T-helper 1 cell (primary cell): Measurements from ENCODE around the gene SLC25A23.
A peak's percentile ranks its signal among the peaks of the same experiment; 100 is the strongest.
"Not testable (repeated sequence)": the region's sequence is repeated elsewhere in the genome, so short reads cannot be mapped to it uniquely, and the experiment has no call there.

Experiments
- DNase-seq, 5 donors: peaks; one replicate each; pipeline ENCODE4 v3.0.0-alpha.2; 2012 to 2020

SLC25A23 gene

DNA sequence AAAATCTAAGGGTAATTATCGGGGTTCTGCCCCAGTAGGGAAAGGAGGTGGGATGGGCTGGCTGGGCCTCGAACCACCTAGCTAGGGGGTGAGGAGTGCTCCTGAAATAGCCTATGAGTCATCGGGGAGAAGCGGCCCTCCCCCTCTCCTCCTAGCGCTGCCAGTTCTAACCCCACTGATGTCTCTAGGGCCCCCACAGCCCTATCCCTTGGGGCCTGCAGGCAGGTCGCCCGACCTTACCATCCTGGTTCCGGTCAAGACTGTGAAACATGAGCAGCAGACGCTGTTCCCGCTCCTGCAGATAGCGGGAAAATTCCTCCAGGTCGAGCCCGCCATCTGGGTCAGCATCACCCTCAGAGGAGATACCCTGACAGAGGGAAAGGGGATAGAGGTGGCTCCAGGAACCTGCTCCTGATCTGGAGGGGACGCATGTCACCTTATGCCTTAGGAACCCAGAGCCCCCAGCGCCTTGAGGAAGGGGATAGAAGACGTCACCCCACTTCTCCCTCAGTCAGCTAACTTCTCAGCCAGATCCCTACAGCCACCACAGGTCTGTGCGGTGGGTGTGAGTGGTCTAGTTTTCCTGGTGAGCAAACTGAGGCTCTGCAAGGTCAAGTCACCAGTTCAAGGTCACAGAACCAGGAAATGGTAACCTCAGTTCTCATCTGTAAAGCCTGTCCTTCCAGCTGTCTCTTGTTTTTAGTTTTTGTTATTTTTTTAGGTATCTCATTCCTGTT is 1.5 kb downstream of the SLC25A23 start:
- no peak for DNase-seq

GRCh38 chr19:6455924-6456323 is 3.7 kb downstream of the SLC25A23 start:
- DNase-seq: no peak

DNA sequence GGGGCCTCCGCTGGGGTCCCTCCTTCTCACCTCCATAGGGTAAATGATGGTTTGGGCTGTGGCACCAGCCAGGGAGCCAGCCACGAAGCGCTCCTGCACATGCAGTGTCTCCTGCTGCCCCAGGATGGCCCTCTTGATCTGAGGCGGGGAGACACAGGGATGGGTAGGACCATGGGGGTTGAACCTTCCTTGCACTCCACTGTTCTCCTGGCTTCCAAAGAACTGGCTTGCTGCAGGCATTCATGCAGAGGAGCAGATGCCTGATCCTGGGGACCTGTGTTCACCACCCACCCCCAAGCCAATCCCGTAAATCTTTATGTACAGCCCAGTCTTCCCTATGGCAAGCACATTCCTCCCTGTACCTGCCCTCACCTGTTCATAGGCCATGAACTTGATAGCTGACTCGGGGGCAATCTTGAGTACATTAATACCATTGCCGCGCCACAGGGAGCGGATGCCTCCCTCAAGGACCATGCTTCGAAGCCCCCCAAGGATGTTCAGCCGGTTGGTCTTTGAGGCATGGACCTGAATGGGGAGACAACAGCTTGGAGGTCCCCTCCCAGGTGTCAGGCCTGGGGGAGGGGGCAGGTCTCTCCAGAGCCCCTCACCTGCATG is 5.5 kb downstream of the SLC25A23 start:
- DNase-seq: no peak

- DNase-seq: no peak
Measured at GRCh38 chr19:6452899-6453298, 6.7 kb downstream of the SLC25A23 start.

- DNase-seq: no peak
Measured at GRCh38 chr19:6452223-6452614, 7.4 kb downstream of the SLC25A23 start.

DNA sequence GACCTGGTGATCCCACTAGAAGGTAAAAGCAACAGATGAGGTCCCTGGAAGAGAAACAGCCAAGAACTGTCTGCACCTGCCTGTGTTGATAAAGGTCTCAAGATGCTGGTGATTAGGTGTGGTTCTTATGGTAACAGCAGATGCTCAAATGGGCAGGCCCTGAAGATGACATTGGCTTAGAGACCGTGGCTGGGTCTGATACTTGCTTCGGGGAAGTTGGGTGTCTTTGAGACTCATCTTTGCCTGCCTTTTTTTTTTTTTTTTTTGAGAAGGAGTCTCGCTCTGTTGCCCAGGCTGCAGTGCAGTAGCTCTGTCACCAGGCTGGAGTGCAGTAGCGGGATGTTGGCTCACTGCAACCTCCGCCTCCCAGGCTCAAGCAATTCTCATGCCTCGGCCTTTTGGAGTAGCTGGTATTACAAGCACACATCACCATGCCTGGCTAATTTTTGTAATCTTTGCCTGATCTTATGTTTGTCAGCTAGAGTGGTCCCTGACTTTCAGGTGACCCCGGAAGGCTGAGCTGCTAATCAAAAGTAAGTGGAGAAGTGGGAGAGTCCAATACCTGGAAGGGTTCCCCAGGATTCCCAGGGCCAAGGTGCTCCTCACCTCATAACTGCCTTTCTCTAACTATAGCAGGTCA is 7.9 kb downstream of the SLC25A23 start:
- DNase-seq: no peak

- DNase-seq: no peak
Measured at GRCh38 chr19:6450166-6450565, 9.4 kb downstream of the SLC25A23 start.

DNA sequence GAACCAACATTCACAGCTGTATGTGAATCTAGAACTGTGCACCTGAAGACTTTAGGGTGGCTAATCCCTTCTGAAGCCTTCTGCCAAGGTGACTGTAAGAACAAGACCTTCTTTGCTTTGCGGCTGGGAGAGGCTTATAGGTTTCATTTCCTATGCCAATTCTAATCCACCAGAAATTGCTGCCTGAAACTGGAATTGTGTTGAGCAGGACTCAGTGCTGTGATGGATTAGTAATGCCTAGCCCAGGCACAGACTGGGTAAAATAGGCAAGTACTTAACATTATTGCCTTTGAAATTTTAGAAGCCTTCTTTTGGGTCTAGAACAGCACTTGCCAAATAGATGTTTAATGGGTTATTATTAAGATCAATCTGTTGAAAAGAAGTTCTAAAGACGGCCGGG is 11.5 kb downstream of the SLC25A23 start:
- no peak for DNase-seq

GRCh38 chr19:6446452-6446851 is 13.1 kb downstream of the SLC25A23 start:
- no peak for DNase-seq

DNA sequence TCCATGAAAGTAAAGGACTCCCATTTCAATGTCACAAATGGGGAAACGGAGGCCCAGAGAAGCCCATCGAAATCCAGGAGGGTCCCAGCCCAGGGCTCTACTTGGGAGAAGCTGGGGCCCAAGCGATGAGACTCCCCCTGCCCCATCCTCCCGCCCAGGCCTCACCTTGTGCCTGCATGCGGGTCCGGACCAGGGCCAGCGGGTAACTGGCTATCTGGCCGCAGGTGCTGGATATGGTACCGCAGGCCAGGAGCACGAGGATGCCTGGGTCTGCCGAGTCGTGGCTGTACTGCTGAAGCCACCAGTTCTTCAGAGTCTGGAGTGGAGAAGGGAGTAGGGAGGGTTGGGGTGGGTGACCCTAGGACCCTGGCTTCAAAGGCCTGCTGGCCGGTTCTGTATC is 15.6 kb downstream of the SLC25A23 start:
- no peak for DNase-seq

DNA sequence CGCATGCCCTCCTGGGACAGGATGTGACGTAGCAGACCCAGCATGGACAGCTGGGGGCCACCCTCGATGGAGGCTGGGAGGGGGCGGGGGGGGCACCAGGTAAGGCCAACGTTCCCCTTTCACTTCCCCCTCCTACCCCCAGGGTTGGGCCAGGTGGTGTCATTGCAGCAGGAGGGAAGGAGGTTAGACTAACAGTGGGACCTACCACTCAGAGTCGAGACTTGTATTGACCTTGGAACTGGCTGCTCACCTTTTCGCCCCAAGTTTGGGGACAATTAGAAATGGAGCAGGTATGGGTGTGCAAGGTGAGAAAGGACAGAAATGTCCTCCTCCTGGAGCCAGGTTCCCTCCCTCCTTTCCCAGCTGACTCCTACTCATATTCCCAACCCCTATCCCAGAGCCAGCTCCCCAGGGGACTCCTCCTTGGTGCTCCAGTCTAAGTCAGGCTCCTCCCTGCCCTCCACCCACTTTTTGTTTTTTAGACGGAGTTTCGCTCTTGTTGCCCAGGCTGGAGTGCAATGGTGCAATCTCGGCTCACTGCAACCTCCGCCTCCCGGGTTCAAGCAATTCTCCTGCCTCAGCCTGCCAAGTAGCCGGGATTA is 17.4 kb downstream of the SLC25A23 start:
- no peak for DNase-seq

GRCh38 chr19:6440905-6441304 is 18.7 kb downstream of the SLC25A23 start:
- DNase-seq: no peak

- no peak for DNase-seq
Measured at GRCh38 chr19:6439743-6440142, 19.8 kb downstream of the SLC25A23 start.

DNA sequence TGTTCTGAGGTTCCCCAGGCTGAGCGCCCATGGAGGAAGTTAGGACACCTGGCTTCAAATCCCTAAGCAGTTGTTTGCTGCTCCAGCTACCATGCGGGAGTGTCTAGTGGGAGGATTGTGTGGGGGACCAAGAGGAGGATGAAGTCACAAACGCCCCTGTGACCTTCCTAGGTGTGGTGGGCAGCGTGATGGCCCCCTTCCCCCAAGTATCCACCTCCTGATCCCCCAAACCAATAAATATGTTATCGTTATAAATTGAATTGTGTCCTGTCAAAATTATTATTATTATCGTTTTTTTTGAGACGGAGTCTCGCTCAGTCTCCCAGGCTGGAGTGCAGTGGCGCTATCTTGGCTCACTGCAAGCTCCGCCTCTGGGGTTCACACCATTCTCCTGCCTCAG is 25.9 kb downstream of the SLC25A23 start, which contains the start of gene SLC25A41:
SLC25A41 (minus strand) TSS at position 101 of the 400 bp plus-strand sequence; CDS start at position 31, 70 bp downstream.
- DNase-seq: no peak

- no peak for DNase-seq
Measured at GRCh38 chr19:6433165-6433564, 26.4 kb downstream of the SLC25A23 start.

GRCh38 chr19:6431891-6432290 is 27.7 kb downstream of the SLC25A23 start:
- DNase-seq: no peak

DNA sequence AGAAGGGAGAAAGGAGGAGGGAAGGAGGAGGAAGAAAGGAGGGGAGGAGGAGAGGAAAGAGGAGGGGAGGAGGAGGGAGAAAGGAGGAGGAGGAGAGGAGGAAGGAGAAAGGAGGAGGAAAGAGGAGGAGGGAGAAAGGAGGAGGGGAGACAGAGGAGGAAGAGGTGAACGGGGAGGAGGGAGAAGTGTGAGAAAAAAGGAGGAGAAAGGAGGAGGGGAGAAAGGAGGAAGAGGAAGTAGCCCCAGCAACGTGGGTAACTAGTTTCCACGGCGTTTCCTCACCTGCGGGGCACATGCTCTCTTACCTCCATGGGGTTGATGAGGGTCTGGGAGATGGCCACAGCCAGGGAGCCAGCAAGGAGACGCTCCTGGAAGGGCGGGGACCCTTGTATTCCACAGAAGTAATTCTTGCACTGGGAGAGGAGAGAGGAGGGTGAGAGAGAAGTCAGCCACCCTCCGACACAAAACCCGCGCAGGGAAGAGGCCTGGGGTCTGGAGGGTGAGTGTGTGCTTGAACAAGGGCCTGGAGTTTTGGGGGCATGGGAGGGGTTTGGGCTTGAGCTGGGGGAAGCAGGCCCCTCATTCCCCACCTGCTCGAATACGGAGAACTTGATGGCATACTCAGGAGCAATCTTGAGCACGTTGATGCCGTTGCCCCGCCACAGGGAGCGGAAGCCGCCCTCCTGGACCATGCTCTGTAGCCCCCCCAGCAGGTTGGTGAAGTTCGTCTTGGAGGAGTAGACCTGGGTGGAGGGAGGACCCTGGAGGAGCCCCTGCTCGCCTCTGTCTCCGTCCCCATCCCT is 30.0 kb downstream of the SLC25A23 start:
- no peak for DNase-seq

DNA sequence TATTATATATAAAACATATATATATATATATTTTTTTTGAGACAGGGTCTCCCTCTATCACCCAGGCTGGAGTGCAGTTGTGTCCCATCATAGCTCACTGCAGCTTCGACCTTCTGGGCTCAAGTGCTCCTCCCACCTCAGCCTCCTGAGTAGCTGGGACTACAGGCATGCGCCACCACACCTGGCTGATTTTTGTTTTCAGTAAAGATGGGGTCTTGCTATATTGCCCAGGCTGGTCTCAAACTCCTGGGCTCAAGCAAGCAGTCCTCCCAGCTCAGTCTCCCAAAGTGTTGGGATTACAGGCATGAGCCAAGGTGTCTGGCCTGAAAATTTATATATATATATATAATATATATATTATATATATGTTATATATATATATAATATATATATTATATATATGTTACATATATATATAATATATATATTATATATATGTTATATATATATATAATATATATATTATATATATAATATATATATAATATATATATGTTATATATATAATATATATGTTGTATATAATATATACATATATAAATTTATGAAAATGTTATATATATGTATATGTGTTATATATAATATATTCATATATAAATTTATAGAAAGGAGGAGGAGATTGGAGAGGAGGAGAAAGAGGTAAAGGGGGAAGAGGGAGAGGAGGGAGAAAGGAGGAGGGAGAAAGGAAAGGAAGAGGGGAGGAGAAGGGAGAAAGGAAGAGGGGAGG is 30.7 kb downstream of the SLC25A23 start:
- DNase-seq: not testable (repeated sequence)

GRCh38 chr19:6427131-6427530 is 32.5 kb downstream of the SLC25A23 start:
- DNase-seq: no peak

DNA sequence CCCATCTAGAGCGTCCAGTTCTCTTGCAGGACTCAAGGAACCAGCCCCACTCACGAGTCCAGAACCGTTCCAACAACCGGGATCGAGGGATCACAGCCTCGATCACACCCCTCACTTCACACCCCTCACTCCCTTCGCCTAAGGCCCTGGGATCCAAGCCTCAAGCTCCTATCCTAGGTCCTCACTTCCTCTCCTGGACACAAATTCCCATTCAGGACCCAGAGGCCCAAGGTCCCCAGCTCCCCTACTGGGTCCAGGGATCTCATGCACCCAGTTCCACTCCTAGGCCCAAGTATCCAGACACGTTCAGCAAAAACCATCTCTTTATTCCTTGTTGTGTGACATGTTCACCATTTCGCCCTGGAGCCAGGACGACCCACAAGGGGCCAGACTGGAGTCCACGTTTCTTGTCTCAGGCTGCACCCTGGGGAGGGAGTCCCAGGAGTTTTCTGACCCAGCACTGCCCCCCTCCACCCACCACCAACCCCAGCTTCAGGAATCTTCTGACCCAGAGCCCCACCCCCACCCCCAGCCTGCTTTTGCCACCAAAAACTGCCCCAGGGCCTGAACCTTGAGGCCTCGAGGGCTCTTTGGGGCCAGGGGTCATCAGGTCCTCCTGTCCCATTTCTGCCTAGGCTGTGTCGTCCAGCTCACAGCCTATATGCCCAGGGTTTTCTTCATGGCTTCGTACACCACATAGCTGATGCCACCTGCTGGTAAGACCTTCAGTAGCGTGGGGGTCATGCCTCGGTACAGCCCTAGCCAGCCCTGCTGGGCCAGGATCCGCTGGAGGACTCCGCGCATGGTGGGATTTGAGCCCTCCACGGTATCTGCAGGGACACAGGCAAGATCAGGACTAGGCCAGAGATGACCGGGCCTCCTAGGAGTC is 33.6 kb downstream of the SLC25A23 start:
- DNase-seq: peak in 1 of 5 donors; percentile 24
